Peyer's patch (tissue), 4 donors: ENCODE data around the gene ITFG2.

Source experiments
- POLR2A ChIP-seq, 2 donors: fragments of 450-650 bp; IDR thresholded peaks; one replicate each; pipeline ENCODE4 v1.5.1; 2017; ENCODE audit warnings: antibody characterized with exemption in 2 of 2, mild to moderate bottlenecking in 2 of 2, moderate library complexity in 2 of 2
- TF ChIP-seq, protein P1 (sequence below), 6 experiments: fragments of 450-650 bp in 4 of 6; fragments of 200-600 bp in 2 of 6; sonication (generic) in 1 of 6; IDR thresholded peaks; one replicate each; pipeline ENCODE4 v1.5.1; 2017 to 2019; ENCODE audit warnings: antibody characterized with exemption in 6 of 6, mild to moderate bottlenecking in 3 of 6, moderate library complexity in 1 of 6

DNA sequence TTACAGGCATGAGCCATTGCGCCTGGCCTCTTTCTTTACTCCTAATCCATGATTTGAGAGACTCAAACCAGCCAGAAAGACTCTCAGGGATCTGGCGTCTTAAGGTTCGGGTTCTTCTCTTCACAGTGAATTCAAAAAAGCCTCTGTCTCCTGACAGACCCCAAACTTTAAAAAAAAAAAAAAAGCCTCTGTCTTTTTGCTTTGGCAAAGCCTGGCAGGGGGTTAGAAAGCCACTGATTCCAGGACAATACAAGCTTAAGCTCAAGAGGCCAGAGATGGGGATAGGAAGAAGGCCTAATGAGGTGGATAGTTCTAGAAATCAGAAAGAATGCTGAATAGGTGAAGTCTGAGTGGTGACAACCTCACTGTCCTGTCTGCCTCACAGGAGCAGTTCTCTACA lies 13.6 kb downstream of the ITFG2 start:
- TF ChIP-seq, protein P1, sequence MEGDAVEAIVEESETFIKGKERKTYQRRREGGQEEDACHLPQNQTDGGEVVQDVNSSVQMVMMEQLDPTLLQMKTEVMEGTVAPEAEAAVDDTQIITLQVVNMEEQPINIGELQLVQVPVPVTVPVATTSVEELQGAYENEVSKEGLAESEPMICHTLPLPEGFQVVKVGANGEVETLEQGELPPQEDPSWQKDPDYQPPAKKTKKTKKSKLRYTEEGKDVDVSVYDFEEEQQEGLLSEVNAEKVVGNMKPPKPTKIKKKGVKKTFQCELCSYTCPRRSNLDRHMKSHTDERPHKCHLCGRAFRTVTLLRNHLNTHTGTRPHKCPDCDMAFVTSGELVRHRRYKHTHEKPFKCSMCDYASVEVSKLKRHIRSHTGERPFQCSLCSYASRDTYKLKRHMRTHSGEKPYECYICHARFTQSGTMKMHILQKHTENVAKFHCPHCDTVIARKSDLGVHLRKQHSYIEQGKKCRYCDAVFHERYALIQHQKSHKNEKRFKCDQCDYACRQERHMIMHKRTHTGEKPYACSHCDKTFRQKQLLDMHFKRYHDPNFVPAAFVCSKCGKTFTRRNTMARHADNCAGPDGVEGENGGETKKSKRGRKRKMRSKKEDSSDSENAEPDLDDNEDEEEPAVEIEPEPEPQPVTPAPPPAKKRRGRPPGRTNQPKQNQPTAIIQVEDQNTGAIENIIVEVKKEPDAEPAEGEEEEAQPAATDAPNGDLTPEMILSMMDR (IDR thresholded peaks at IDR 0.05): no peak
- TF ChIP-seq POLR2A (IDR thresholded peaks at IDR 0.05): no peak
